CD4-positive, alpha-beta T cell treated with Interleukin-12 subunit alpha and Interleukin-12 subunit beta, for 1 hour (primary cell): ENCODE measurements around the gene AFG3L2.
"Not testable (repeated sequence)": the region's sequence is repeated elsewhere in the genome, so short reads cannot be mapped to it uniquely, and the experiment has no call there.

ENCODE experiments used
- DNase-seq: peaks from one replicate; pipeline ENCODE4 v3.0.0-alpha.2; 2020

The AFG3L2 gene

GRCh38 chr18:12394428-12394827 is 17.4 kb upstream of the AFG3L2 start:
- no peak for DNase-seq

GRCh38 chr18:12393998-12394397 is 17.0 kb upstream of the AFG3L2 start:
- DNase-seq = no peak

GRCh38 chr18:12393510-12393909 is 16.5 kb upstream of the AFG3L2 start:
- no peak for DNase-seq

GRCh38 chr18:12391487-12392165 is 14.6 kb upstream of the AFG3L2 start:
- DNase-seq = peak; percentile 64

- DNase-seq = no peak
Measured at GRCh38 chr18:12388442-12388841, 11.4 kb upstream of the AFG3L2 start.

GRCh38 chr18:12384261-12384660 is 7.2 kb upstream of the AFG3L2 start:
- DNase-seq = no peak

- DNase-seq = not testable (repeated sequence)
Measured at GRCh38 chr18:12383759-12384158, 6.7 kb upstream of the AFG3L2 start.

GRCh38 chr18:12382221-12382814 is 5.3 kb upstream of the AFG3L2 start:
- not testable (repeated sequence) for DNase-seq

GRCh38 chr18:12378198-12378558 is 1.2 kb upstream of the AFG3L2 start:
- not testable (repeated sequence) for DNase-seq

GRCh38 chr18:12377556-12378197 is 650 bp upstream of the AFG3L2 start:
- no peak for DNase-seq

- peak; percentile 8 for DNase-seq
Measured at GRCh38 chr18:12376034-12376753, 833 bp downstream of the AFG3L2 start.

- DNase-seq = no peak
Measured at GRCh38 chr18:12374401-12374800, 2.6 kb downstream of the AFG3L2 start.

- no peak for DNase-seq
Measured at GRCh38 chr18:12373771-12374116, 3.3 kb downstream of the AFG3L2 start.

- no peak for DNase-seq
Measured at GRCh38 chr18:12373116-12373770, 3.8 kb downstream of the AFG3L2 start.

- DNase-seq = no peak
Measured at GRCh38 chr18:12372406-12372805, 4.6 kb downstream of the AFG3L2 start.

- DNase-seq = no peak
Measured at GRCh38 chr18:12371590-12371989, 5.4 kb downstream of the AFG3L2 start.

- DNase-seq = no peak
Measured at GRCh38 chr18:12369211-12369610, 7.8 kb downstream of the AFG3L2 start.

- DNase-seq = no peak
Measured at GRCh38 chr18:12366784-12367183, 10.2 kb downstream of the AFG3L2 start.

GRCh38 chr18:12366379-12366778 is 10.6 kb downstream of the AFG3L2 start:
- no peak for DNase-seq

- no peak for DNase-seq
Measured at GRCh38 chr18:12362473-12363174, 14.4 kb downstream of the AFG3L2 start.

GRCh38 chr18:12361770-12362378 is 15.2 kb downstream of the AFG3L2 start:
- no peak for DNase-seq

- DNase-seq = no peak
Measured at GRCh38 chr18:12359515-12359927, 17.5 kb downstream of the AFG3L2 start.
